MCF 10A (cell line): Measurements from ENCODE around the gene TTLL8. TPM values are rescaled to one million over a fixed set of nuclear protein-coding genes. Genes with fewer than 3 reads are reported as not detected.
A peak's percentile ranks its signal among the peaks of the same experiment; 100 is the strongest.

ENCODE experiments used
- BruUV-seq: library from RNA; stranded (reverse); fragments of 400-500 nt; replicated peaks from 2 replicates; lab custom pipeline; 2021; lab: Mats Ljungman, UMichigan
- CTCF ChIA-PET: fragments of 300-600 bp; sonication (Branson Sonifier 250); formaldehyde crosslinking; extraction: SDS; loops from one replicate; lab custom pipeline; 2021; ENCODE audit warnings: antibody characterized with exemption, inconsistent platforms; lab: Yijun Ruan, JAX
- POLR2A ChIA-PET: fragments of 300-600, 350-650 bp; sonication (Branson Sonifier 250); formaldehyde crosslinking; extraction: SDS; loops from one replicate; lab custom pipeline; 2020; ENCODE audit warnings: antibody characterized with exemption, inconsistent platforms; lab: Yijun Ruan, JAX
- DNase-seq: peaks from one replicate; pipeline ENCODE4 v3.0.0-alpha.2; 2018; ENCODE audit not compliant: unreplicated experiment
- H3K27ac Mint-ChIP-seq: one replicate; pipeline ENCODE4 v1.8.0; 2022; ENCODE audit warnings: mild to moderate bottlenecking, low read depth, mixed read lengths; ENCODE audit not compliant: unreplicated experiment
- H3K27me3 Mint-ChIP-seq: one replicate; pipeline ENCODE4 v1.8.0; 2022; ENCODE audit warnings: mixed read lengths; ENCODE audit not compliant: insufficient read depth, unreplicated experiment
- H3K36me3 Mint-ChIP-seq: one replicate; pipeline ENCODE4 v1.8.0; 2022; ENCODE audit warnings: mild to moderate bottlenecking, moderate library complexity, mixed read lengths; ENCODE audit not compliant: insufficient read depth, unreplicated experiment
- H3K4me1 Mint-ChIP-seq: one replicate; pipeline ENCODE4 v1.8.0; 2022; ENCODE audit warnings: mixed read lengths; ENCODE audit not compliant: insufficient read depth, unreplicated experiment
- H3K4me3 Mint-ChIP-seq: one replicate; pipeline ENCODE4 v1.8.0; 2022; ENCODE audit warnings: mild to moderate bottlenecking, moderate library complexity, mixed read lengths; ENCODE audit not compliant: unreplicated experiment
- H3K9me3 Mint-ChIP-seq: one replicate; pipeline ENCODE4 v1.8.0; 2022; ENCODE audit warnings: mixed read lengths; ENCODE audit not compliant: unreplicated experiment
- intact Hi-C: fragments of 100-400 bp; cut with micrococcal nuclease; formaldehyde crosslinking; loops from 2 replicates; pipeline ENCODE4 v1.14.1; 2022
- total RNA-seq: library from RNA; stranded (reverse); gene quantifications from 2 replicates; pipeline ENCODE4 v1.2.3, GENCODE V29; 2022
- TF ChIP-seq, protein P1 (sequence below): fragments of 200-600 bp; IDR thresholded peaks from one replicate; pipeline ENCODE4 v1.8.0; 2022; ENCODE audit warnings: antibody characterized with exemption, mild to moderate bottlenecking; ENCODE audit not compliant: unreplicated experiment

TTLL8 gene
- total RNA-seq, 1 experiment from 2014 or later: not detected

DNA sequence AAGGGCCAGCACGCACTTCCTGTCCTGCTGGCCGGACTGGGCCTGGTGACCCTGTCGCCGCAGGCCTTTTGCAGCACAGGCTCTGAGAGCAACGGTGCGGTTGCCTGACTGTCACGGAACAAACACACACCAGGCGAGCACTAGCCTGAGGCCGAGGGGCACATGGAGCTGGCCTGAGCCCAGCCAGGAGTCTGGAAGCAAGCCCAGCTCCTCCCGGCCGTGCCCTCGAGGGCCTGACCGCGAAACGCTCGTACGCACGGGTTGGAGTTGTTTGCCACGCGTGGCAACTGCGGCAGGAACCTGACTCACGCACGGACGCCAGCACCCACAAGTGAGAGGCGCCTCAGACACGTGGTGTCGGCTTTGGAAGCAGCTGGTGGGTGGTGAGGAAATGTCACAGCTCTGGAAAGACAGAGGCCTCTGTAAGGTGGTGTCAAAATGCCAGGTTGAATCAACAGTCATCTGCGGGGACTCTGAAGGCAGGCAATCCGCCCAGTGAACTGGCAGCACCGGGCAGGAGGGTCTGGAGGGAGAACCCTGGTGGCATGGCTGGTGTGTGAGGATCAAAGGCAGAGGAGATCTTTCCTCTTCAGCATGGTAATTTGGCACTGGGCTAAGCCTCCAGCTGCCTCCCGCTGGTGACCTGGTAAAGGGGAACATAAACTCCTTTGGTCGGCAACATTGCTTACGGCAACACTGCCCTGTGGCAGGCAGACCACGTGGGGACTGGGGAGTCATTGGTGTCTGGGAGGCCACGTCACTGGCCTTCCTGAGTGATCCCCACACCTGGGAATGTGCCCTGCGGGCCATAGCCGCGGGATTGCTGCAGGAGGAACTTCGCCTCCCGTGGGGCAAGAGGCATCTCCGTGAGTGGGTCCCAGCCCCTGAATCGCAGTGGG, 30.2 kb downstream of the TTLL8 start:
- Mint-ChIP-seq H3K4me1 (peaks cover 11% of the 10 kb centered on the region), H3K27ac (peak overlapping the region; percentile 50), H3K9me3 (no peaks in the 10 kb centered on the region), H3K27me3 (peaks cover 9% of the 10 kb centered on the region), H3K4me3 (peak overlapping the region; percentile 18), H3K36me3 (no peaks in the 10 kb centered on the region)
- peak; percentile 75 for DNase-seq
- TF ChIP-seq, protein P1, sequence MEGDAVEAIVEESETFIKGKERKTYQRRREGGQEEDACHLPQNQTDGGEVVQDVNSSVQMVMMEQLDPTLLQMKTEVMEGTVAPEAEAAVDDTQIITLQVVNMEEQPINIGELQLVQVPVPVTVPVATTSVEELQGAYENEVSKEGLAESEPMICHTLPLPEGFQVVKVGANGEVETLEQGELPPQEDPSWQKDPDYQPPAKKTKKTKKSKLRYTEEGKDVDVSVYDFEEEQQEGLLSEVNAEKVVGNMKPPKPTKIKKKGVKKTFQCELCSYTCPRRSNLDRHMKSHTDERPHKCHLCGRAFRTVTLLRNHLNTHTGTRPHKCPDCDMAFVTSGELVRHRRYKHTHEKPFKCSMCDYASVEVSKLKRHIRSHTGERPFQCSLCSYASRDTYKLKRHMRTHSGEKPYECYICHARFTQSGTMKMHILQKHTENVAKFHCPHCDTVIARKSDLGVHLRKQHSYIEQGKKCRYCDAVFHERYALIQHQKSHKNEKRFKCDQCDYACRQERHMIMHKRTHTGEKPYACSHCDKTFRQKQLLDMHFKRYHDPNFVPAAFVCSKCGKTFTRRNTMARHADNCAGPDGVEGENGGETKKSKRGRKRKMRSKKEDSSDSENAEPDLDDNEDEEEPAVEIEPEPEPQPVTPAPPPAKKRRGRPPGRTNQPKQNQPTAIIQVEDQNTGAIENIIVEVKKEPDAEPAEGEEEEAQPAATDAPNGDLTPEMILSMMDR: no peak
- ChIA-PET POLR2A (interaction anchor here (0.6 to 1.9 kb wide), 17 partner anchors 10 to 109 kb away, joined by 3 to 25 read pairs (median 4); partner anchors contain the start of genes CRELD2 and PIM3), CTCF (interaction anchor here (0.5 to 2.1 kb wide), 14 partner anchors 11 to 193 kb away, joined by 3 to 11 read pairs (median 3); partner anchors contain the start of gene IL17REL)
- intact Hi-C loops: loop anchor here (5.0 kb wide), 1 partner anchor 56 kb away; no protein-coding TSS in a partner anchor
- BruUV-seq: no TSS peak

DNA sequence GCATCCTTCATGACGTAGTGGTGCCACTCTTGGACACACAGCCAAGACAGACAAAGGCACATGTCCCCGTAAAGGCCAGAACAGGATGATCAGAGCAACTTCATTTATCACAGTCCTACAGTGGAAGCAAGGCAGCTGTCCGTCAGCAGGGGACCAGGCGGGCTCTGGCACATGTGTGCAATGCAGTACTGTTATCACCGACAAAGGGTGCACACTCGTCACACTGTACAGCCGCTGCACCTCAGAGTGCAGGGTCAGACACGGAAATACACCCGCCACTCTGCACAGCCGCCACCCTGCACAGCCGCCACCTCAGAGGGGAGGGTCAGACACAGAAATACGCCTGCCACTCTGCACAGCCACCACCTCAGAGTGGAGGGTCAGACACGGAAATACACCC, 32.1 kb downstream of the TTLL8 start:
- no peak for DNase-seq
- no peak overlapping the region for H3K27ac Mint-ChIP-seq
- peaks cover 11% of the 10 kb centered on the region for H3K4me1 Mint-ChIP-seq
- peaks cover 9% of the 10 kb centered on the region for H3K27me3 Mint-ChIP-seq
- no peaks in the 10 kb centered on the region for H3K36me3 Mint-ChIP-seq
- BruUV-seq: no TSS peak
- intact Hi-C loops: loop anchor here (5.0 kb wide), 1 partner anchor 54 kb away; no protein-coding TSS in a partner anchor
- TF ChIP-seq, protein P1: no peak
- no peak overlapping the region for H3K4me3 Mint-ChIP-seq
- no peaks in the 10 kb centered on the region for H3K9me3 Mint-ChIP-seq
- CTCF ChIA-PET: interaction anchor here (1.6 kb wide), 1 partner anchor 13 kb away, joined by 3 read pairs; the partner anchor contains the start of gene IL17REL
- POLR2A ChIA-PET: no interaction called here

DNA sequence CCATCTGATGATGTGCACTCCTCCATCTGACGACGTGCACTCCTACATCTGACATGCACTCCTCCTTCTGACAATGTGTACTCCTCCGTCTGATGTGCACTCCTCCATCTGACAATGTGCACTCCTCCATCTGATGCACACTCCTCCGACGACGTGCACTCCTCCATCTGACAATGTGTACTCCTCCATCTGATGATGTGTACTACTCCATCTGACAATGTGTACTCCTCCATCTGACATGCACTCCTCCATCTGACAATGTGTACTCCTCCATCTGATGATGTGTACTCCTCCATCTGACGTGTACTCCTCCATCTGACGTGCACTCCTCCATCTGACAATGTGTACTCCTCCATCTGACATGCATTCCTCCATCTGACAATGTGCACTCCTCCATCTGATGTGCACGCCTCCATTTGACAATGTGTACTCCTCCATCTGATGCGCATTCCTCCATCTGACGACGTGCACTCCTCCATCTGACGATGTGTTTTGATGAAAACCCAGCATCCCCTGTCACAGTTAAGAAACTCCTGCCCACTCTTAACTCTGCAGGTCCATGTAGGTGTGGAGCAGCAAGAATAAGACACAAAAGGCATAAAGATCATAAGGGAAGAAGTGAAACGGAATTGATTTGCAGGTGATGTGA, 35.8 kb downstream of the TTLL8 start:
- no peak overlapping the region for H3K4me3 Mint-ChIP-seq
- H3K27me3 Mint-ChIP-seq: peaks cover 9% of the 10 kb centered on the region
- no TSS peak for BruUV-seq
- ChIA-PET POLR2A (no interaction called here), CTCF (no interaction called here)
- intact Hi-C loops: no loop called here
- DNase-seq: no peak
- no peak overlapping the region for H3K27ac Mint-ChIP-seq
- TF ChIP-seq, protein P1: no peak
- H3K4me1 Mint-ChIP-seq: peaks cover 1% of the 10 kb centered on the region
- H3K36me3 Mint-ChIP-seq: no peaks in the 10 kb centered on the region
- no peaks in the 10 kb centered on the region for H3K9me3 Mint-ChIP-seq

DNA sequence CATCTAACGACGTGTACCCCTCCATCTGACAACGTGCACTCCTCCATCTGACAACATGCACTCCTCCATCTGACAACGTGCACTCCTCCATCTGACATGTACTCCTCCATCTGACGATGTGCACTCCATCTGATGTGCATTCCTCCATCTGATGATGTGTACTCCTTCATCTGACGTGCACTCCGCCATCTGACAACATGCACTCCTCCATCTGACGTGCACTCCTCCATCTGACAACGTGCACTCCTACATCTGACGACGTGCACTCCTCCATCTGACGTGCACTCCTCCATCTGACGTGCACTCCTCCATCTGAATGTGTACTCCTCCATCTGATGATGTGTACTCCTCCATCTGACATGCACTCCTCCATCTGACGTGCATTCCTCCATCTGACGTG, 37.5 kb downstream of the TTLL8 start:
- no TSS peak for BruUV-seq
- ChIA-PET CTCF (no interaction called here), POLR2A (no interaction called here)
- no peak for DNase-seq
- Mint-ChIP-seq H3K36me3 (no peaks in the 10 kb centered on the region), H3K27me3 (peaks cover 9% of the 10 kb centered on the region), H3K27ac (no peak overlapping the region), H3K4me1 (no peaks in the 10 kb centered on the region), H3K4me3 (no peak overlapping the region), H3K9me3 (no peaks in the 10 kb centered on the region)
- intact Hi-C loops: no loop called here
- TF ChIP-seq, protein P1: no peak
